GM12891 (cell line): ENCODE results near the gene SPEN.
A peak's percentile ranks its signal among the peaks of the same experiment; 100 is the strongest.
"Not testable (repeated sequence)": the region's sequence is repeated elsewhere in the genome, so short reads cannot be mapped to it uniquely, and the experiment has no call there.

Experiments
- DNase-seq: peaks from one replicate; pipeline ENCODE4 v3.0.0; 2011; ENCODE audit warnings: low spot score; ENCODE audit not compliant: insufficient read length
- FAIRE-seq: peaks from 2 replicates; lab custom pipeline; 2011; peaks lifted over from hg19 to GRCh38; lab: Jason Lieb, UNC
- PAX5 ChIP-seq: IDR thresholded peaks from 2 replicates; pipeline ENCODE4 v1.6.1; 2011; ENCODE audit warnings: low read length, moderate library complexity, mild to moderate bottlenecking; ENCODE audit not compliant: insufficient read depth, severe bottlenecking
- POLR2A ChIP-seq: IDR thresholded peaks from 2 replicates; pipeline ENCODE4 v1.6.1; 2011; ENCODE audit warnings: low read depth, low read length, control low read depth
- POLR2AphosphoS5 ChIP-seq: IDR thresholded peaks from 2 replicates; pipeline ENCODE4 v1.6.1; 2011; ENCODE audit warnings: low read depth, low read length, control low read depth
- POU2F2 ChIP-seq: IDR thresholded peaks from 2 replicates; pipeline ENCODE4 v1.6.1; 2011; ENCODE audit warnings: low read depth, mild to moderate bottlenecking, control low read depth, low read length, moderate library complexity
- SPI1 ChIP-seq: IDR thresholded peaks from 2 replicates; pipeline ENCODE4 v1.6.1; 2011; ENCODE audit warnings: low read depth, low read length, control low read depth
- TAF1 ChIP-seq: IDR thresholded peaks from 2 replicates; pipeline ENCODE4 v1.6.1; 2011; ENCODE audit warnings: low read depth, low read length, control low read depth

Gene SPEN

GRCh38 chr1:15975805-15976680 is 128.5 kb downstream of the SPEN start, which contains the start of gene ZBTB17:
TSS of gene ZBTB17 (minus strand) at chr1:15976101. CDS start at chr1:15948495, 27,606 bp downstream.
- FAIRE-seq (peak; percentile 96), DNase-seq (peak; percentile 89)
- TF ChIP-seq POLR2AphosphoS5 (no peak; the same call in 1 of the 2 replicates), TAF1 (0 out of 2 replicates have a peak, but pooled peaks have one; percentile 57), PAX5 (no peak), POLR2A (peak; percentile 46; the same call in 1 of the 2 replicates)

GRCh38 chr1:15977947-15978346 is 130.4 kb downstream of the SPEN start:
- DNase-seq, FAIRE-seq: not testable (repeated sequence)

GRCh38 chr1:15981679-15982078 is 134.2 kb downstream of the SPEN start:
- DNase-seq (no peak), FAIRE-seq (no peak)
- TF ChIP-seq POU2F2, result no peak
- no peak for TF ChIP-seq TAF1
- no peak for TF ChIP-seq SPI1
- no peak for TF ChIP-seq PAX5
- no peak for TF ChIP-seq POLR2A
- TF ChIP-seq POLR2AphosphoS5, result no peak

GRCh38 chr1:15983275-15983674 is 135.8 kb downstream of the SPEN start:
- no peak for FAIRE-seq
- no peak for TF ChIP-seq POU2F2
- no peak for TF ChIP-seq PAX5
- no peak for TF ChIP-seq TAF1
- TF ChIP-seq SPI1, result no peak
- no peak for TF ChIP-seq POLR2A
- TF ChIP-seq POLR2AphosphoS5, result no peak
- no peak for DNase-seq

- FAIRE-seq (peak; percentile 35), DNase-seq (no peak)
These were observed 138.2 kb downstream of the SPEN start for GRCh38 chr1:15985611-15986297.

GRCh38 chr1:15988856-15989736 is 141.6 kb downstream of the SPEN start:
- FAIRE-seq (no peak), DNase-seq (no peak)
- TF ChIP-seq SPI1 (no peak), POLR2A (no peak), POU2F2 (no peak), PAX5 (no peak), TAF1 (no peak), POLR2AphosphoS5 (no peak)

More at GRCh38 chr1:15985611-15986297, 138.2 kb downstream of the SPEN start:
- no peak for TF ChIP-seq PAX5
- no peak for TF ChIP-seq POLR2AphosphoS5
- no peak for TF ChIP-seq POLR2A
- TF ChIP-seq SPI1, result no peak
- TF ChIP-seq TAF1, result no peak
- TF ChIP-seq POU2F2, result no peak

GRCh38 chr1:15989776-15990175 is 142.3 kb downstream of the SPEN start:
- DNase-seq, result no peak
- no peak for FAIRE-seq
- TF ChIP-seq TAF1 (no peak), PAX5 (no peak), POLR2AphosphoS5 (no peak), SPI1 (no peak), POLR2A (no peak), POU2F2 (no peak)
